HPDE6-E6E7 (cell line): ENCODE results near the gene RHOF.

Experiments
- DNase-seq: peaks from one replicate; pipeline ENCODE4 v3.0.0; 2011; ENCODE audit warnings: missing footprints; ENCODE audit errors: extremely low spot score

RHOF gene

GRCh38 chr12:121804417-121805111 lies 11.1 kb upstream of the RHOF start:
- DNase-seq, result no peak

- DNase-seq, result no peak
These were observed 10.5 kb upstream of the RHOF start, which contains the start of gene SETD1B for GRCh38 chr12:121803861-121804416. Gene SETD1B, plus strand, starts transcription at chr12:121804009. Its CDS starts 729 bp downstream, at chr12:121804738.

GRCh38 chr12:121802843-121803698 lies 9.6 kb upstream of the RHOF start:
- DNase-seq, result peak; percentile 81

- no peak for DNase-seq
These were observed 9.0 kb upstream of the RHOF start for GRCh38 chr12:121802485-121802842.

- DNase-seq, result no peak
These were observed 8.4 kb upstream of the RHOF start for GRCh38 chr12:121801595-121802484.

GRCh38 chr12:121800694-121801594 lies 7.5 kb upstream of the RHOF start:
- DNase-seq, result no peak

- peak; percentile 87 for DNase-seq
These were observed 6.6 kb upstream of the RHOF start for GRCh38 chr12:121799842-121800693.

GRCh38 chr12:121799156-121799841 lies 5.8 kb upstream of the RHOF start:
- peak; percentile 57 for DNase-seq

- DNase-seq, result no peak
These were observed 5.3 kb upstream of the RHOF start for GRCh38 chr12:121798787-121799155.

- DNase-seq, result no peak
These were observed 4.7 kb upstream of the RHOF start for GRCh38 chr12:121797937-121798786.

GRCh38 chr12:121796855-121797751 lies 3.6 kb upstream of the RHOF start:
- no peak for DNase-seq

GRCh38 chr12:121795034-121795968 lies 1.8 kb upstream of the RHOF start:
- no peak for DNase-seq

- DNase-seq, result no peak
These were observed 1.1 kb upstream of the RHOF start for GRCh38 chr12:121794534-121795033.

- DNase-seq, result peak; percentile 70
These were observed 498 bp upstream of the RHOF start for GRCh38 chr12:121793838-121794533.
